A549 (cell line): ENCODE results near the gene UBE2O. TPM values are rescaled to one million over a fixed set of nuclear protein-coding genes. Genes with fewer than 3 reads are reported as not detected.
"Not testable (repeated sequence)": the region's sequence is repeated elsewhere in the genome, so short reads cannot be mapped to it uniquely, and the experiment has no call there.

Experiments
- ATAC-seq, 2 experiments: fragments of 200-7000 bp in 1 of 2; fragments of >200 bp in 1 of 2; cut with Nextera tagmentation in 1 of 2; cut with Tn5 transposase in 1 of 2; 3 replicates each; pipeline versions ENCODE4 v1.8.0 to v1.9.1; 2018 to 2020; ENCODE audit warnings: mild to moderate bottlenecking in 1 of 2, moderate library complexity in 1 of 2
- CTCF ChIA-PET: fragments of 300-600 bp; sonication (Branson Sonifier 250); formaldehyde crosslinking; extraction: SDS; loops from one replicate; lab custom pipeline; 2021; ENCODE audit warnings: antibody characterized with exemption, inconsistent platforms; lab: Yijun Ruan, JAX
- POLR2A ChIA-PET: fragments of 350-600 bp; formaldehyde crosslinking; extraction: SDS; loops from one replicate; lab custom pipeline; 2021; ENCODE audit warnings: antibody characterized with exemption, inconsistent platforms; lab: Yijun Ruan, JAX
- DNase-seq, 2 experiments: peaks; one replicate each; pipeline versions ENCODE4 v3.0.0 to v3.0.0-alpha.2; 2011 to 2016; ENCODE audit warnings: low read depth in 1 of 2, low spot score in 1 of 2
- FAIRE-seq: peaks from 2 replicates; lab custom pipeline; 2011; peaks lifted over from hg19 to GRCh38; lab: Jason Lieb, UNC
- H3K27ac ChIP-seq, 2 experiments: fragments of >200 bp; sonication (Bioruptor Twin); formaldehyde crosslinking; 3 replicates each; pipeline ENCODE4 v1.5.1; 2016 to 2017
- H3K4me1 ChIP-seq: fragments of >200 bp; sonication (Bioruptor Twin); formaldehyde crosslinking; 3 replicates; pipeline ENCODE4 v1.6.1; 2016
- H3K4me2 ChIP-seq: fragments of >200 bp; sonication (Bioruptor Twin); formaldehyde crosslinking; 3 replicates; pipeline ENCODE4 v1.6.1; 2016
- H3K4me3 ChIP-seq: fragments of >200 bp; sonication (Bioruptor Twin); formaldehyde crosslinking; 3 replicates; pipeline ENCODE4 v1.5.1; 2016
- H3K9me3 ChIP-seq: fragments of >200 bp; sonication (Bioruptor Twin); formaldehyde crosslinking; 3 replicates; pipeline ENCODE4 v1.6.1; 2016
- CBX8 ChIP-seq: fragments of 200-600 bp; sonication (generic); IDR thresholded peaks from 2 replicates; pipeline ENCODE4 v1.6.1; 2016
- CEBPB ChIP-seq, 2 experiments: fragments of >200 bp in 1 of 2; sonication (Bioruptor Twin) in 1 of 2; formaldehyde crosslinking in 1 of 2; IDR thresholded peaks; 2 replicates each; pipeline ENCODE4 v1.6.1; 2012 to 2016
- CHD2 ChIP-seq: fragments of 150-350 bp; IDR thresholded peaks from 2 replicates; pipeline ENCODE4 v1.6.1; 2014; ENCODE audit warnings: low read length; ENCODE audit not compliant: partially characterized antibody
- CTCF ChIP-seq: fragments of >200 bp; sonication (Bioruptor Twin); formaldehyde crosslinking; IDR thresholded peaks from 3 replicates; pipeline ENCODE4 v1.5.1; 2016
- E2F6 ChIP-seq: IDR thresholded peaks from 2 replicates; pipeline ENCODE4 v1.6.1; 2012; ENCODE audit warnings: low read depth, borderline replicate concordance
- EHF ChIP-seq: fragments of 250-450 bp; sonication (Bioruptor Pico); IDR thresholded peaks from 2 replicates; pipeline ENCODE4 v1.5.0; 2020; ENCODE audit warnings: mild to moderate bottlenecking
- EHMT2 ChIP-seq: fragments of 200-600 bp; sonication (generic); IDR thresholded peaks from 2 replicates; pipeline ENCODE4 v1.6.1; 2016; ENCODE audit warnings: antibody characterized with exemption, low read depth, mild to moderate bottlenecking, moderate library complexity
- FOSL2 ChIP-seq, 2 experiments: fragments of 450-650 bp in 1 of 2; fragments of >200 bp in 1 of 2; sonication (Bioruptor Twin) in 1 of 2; formaldehyde crosslinking; IDR thresholded peaks; 2 replicates each; pipeline versions ENCODE4 v1.5.0 to v1.6.1; 2016 to 2020; ENCODE audit warnings: mild to moderate bottlenecking in 1 of 2, moderate library complexity in 1 of 2
- GATA3 ChIP-seq: IDR thresholded peaks from 2 replicates; pipeline ENCODE4 v1.6.1; 2012; ENCODE audit warnings: borderline replicate concordance
- HDAC2 ChIP-seq: fragments of 200-600 bp; sonication (generic); IDR thresholded peaks from 2 replicates; pipeline ENCODE4 v1.6.1; 2016
- HES2 ChIP-seq: fragments of >200 bp; sonication (Bioruptor Twin); formaldehyde crosslinking; IDR thresholded peaks from 2 replicates; pipeline ENCODE4 v1.6.1; 2016
- HEYL ChIP-seq: fragments of 250-450 bp; sonication (Bioruptor Pico); IDR thresholded peaks from 2 replicates; pipeline ENCODE4 v1.8.0; 2021; ENCODE audit warnings: mild to moderate bottlenecking, moderate library complexity
- HOXA7 ChIP-seq: fragments of 250-450 bp; sonication (Bioruptor Pico); IDR thresholded peaks from 2 replicates; pipeline ENCODE4 v1.5.0; 2020; ENCODE audit warnings: mild to moderate bottlenecking, moderate library complexity
- HOXB5 ChIP-seq: fragments of 250-450 bp; sonication (Bioruptor Pico); IDR thresholded peaks from 2 replicates; pipeline ENCODE4 v1.5.0; 2020; ENCODE audit warnings: mild to moderate bottlenecking, moderate library complexity
- JUN ChIP-seq, 2 experiments: fragments of >200 bp; sonication (Bioruptor Twin); formaldehyde crosslinking; IDR thresholded peaks; 2 replicates in 1 of 2; 3 replicates in 1 of 2; pipeline ENCODE4 v1.6.1; 2016 to 2017
- MAFK ChIP-seq: fragments of 450-650 bp; IDR thresholded peaks from 2 replicates; pipeline ENCODE4 v1.6.1; 2014; ENCODE audit not compliant: partially characterized antibody
- MAX ChIP-seq: IDR thresholded peaks from 2 replicates; pipeline ENCODE4 v1.6.1; 2012
- MAZ ChIP-seq: fragments of 150-350 bp; IDR thresholded peaks from 2 replicates; pipeline ENCODE4 v1.6.1; 2014; ENCODE audit warnings: antibody characterized with exemption, low read depth, low read length, borderline replicate concordance
- MYC ChIP-seq: IDR thresholded peaks from 2 replicates; pipeline ENCODE4 v1.6.1; 2012; ENCODE audit warnings: mild to moderate bottlenecking, inconsistent platforms, low read length, improper control_type of control experiment, borderline replicate concordance
- PHF8 ChIP-seq: fragments of 200-600 bp; sonication (generic); IDR thresholded peaks from 2 replicates; pipeline ENCODE4 v1.6.1; 2016; ENCODE audit warnings: low read depth, mild to moderate bottlenecking, antibody characterized with exemption, moderate library complexity, borderline replicate concordance
- POLR2A ChIP-seq: IDR thresholded peaks from 2 replicates; pipeline ENCODE4 v1.6.1; 2012; ENCODE audit warnings: mild to moderate bottlenecking, low read length
- RCOR1 ChIP-seq: fragments of 150-350 bp; IDR thresholded peaks from 2 replicates; pipeline ENCODE4 v1.6.1; 2014; ENCODE audit warnings: antibody characterized with exemption, low read length, low read depth
- SMC3 ChIP-seq: fragments of >200 bp; sonication (Bioruptor Twin); formaldehyde crosslinking; IDR thresholded peaks from 3 replicates; pipeline ENCODE4 v1.6.1; 2018; ENCODE audit warnings: inconsistent platforms
- TP53 ChIP-seq: fragments of 250-450 bp; sonication (Bioruptor Pico); IDR thresholded peaks from 2 replicates; pipeline ENCODE4 v1.5.0; 2021; ENCODE audit warnings: mild to moderate bottlenecking, moderate library complexity
- WGBS: methylation state at CpG from one replicate; pipeline ENCODE4 v1.1.6; 2017; ENCODE audit errors: missing lambda C conversion rate; 5-methylcytosine and 5-hydroxymethylcytosine counted together
- polyA plus RNA-seq, 4 experiments: library from polyadenylated mRNA; depleted of rRNA in 3 of 4; stranded (reverse); fragments of >200 nt; fragmentation: RNase III in 1 of 4; extraction: RNeasy Plus Mini Kit Qiagen cat#74134 plus additional on column Dnase treatment in 1 of 4; gene quantifications; 2 replicates in 3 of 4; 3 replicates in 1 of 4; pipeline ENCODE4 v1.2.3, GENCODE V29; 2011 to 2017

Gene UBE2O
- polyA plus RNA-seq, 2 of the 4 experiments (the other 2 are of a cell fraction), result 22.0 to 25.7 TPM

GRCh38 chr17:76351526-76352071 lies 101.4 kb downstream of the UBE2O start:
- no peak overlapping the region for H3K4me3 ChIP-seq
- WGBS, result 75% methylated on average over 9 of the region's 9 CpGs
- CTCF ChIA-PET, result interaction anchor here (0.6 to 29.4 kb wide), 11 partner anchors 12 to 346 kb away, joined by 3 to 899 read pairs (median 4); partner anchors contain the start of gene SPHK1

GRCh38 chr17:76350463-76350862 lies 102.5 kb downstream of the UBE2O start:
- H3K27ac ChIP-seq, result no peak overlapping the region
- H3K4me1 ChIP-seq, result peaks cover 24% of the 10 kb centered on the region; the same call in 2 of the 3 replicates
- TF ChIP-seq HDAC2 (no peak), TP53 (CRISPR knock-in tag) (no peak), MAZ (no peak), CEBPB (IDR thresholded peaks at IDR 0.05) (peak in 1 of 2 experiments; percentile 8; a peak in 1 of 4 replicates), MYC (no peak), CHD2 (no peak), HOXB5 (no peak)
- ChIA-PET CTCF (interaction anchor here (0.7 to 29.4 kb wide), 4 partner anchors 13 to 350 kb away, joined by 3 to 899 read pairs (median 40); partner anchors contain the start of genes CDK3 and SPHK1), POLR2A (no interaction called here)
- no peak for FAIRE-seq
- no peak overlapping the region for H3K4me3 ChIP-seq
- no peak for DNase-seq
- no peak overlapping the region for H3K4me2 ChIP-seq
- no peak for ATAC-seq
- no peaks in the 10 kb centered on the region for H3K9me3 ChIP-seq
- WGBS, result 94% methylated on average over 5 of the region's 5 CpGs

More at GRCh38 chr17:76351526-76352071, 101.4 kb downstream of the UBE2O start:
- Histone ChIP-seq H3K9me3 (no peaks in the 10 kb centered on the region), H3K4me1 (peaks cover 18% of the 10 kb centered on the region; the same call in 2 of the 3 replicates), H3K27ac (no peak overlapping the region)
- no peak for ATAC-seq
- TF ChIP-seq E2F6 (no peak), JUN (IDR thresholded peaks at IDR 0.05) (no peak), SMC3 (no peak), POLR2A (no peak), HOXA7 (CRISPR knock-in tag) (no peak)
- TF ChIP-seq, all 56 proteins: peak for 0
- POLR2A ChIA-PET, result interaction anchor here (2.4 kb wide), 1 partner anchor 34 kb away, joined by 24 read pairs; the partner anchor contains the start of gene SPHK1
- no peak for DNase-seq
- peak overlapping the region; percentile 82 for H3K4me2 ChIP-seq
- FAIRE-seq, result no peak

GRCh38 chr17:76346936-76347335 lies 106.0 kb downstream of the UBE2O start:
- H3K27ac ChIP-seq, H3K9me3 ChIP-seq, FAIRE-seq, DNase-seq, H3K4me2 ChIP-seq, H3K4me3 ChIP-seq, ATAC-seq: not testable (repeated sequence)
- WGBS, result 92% methylated on average over 11 of the region's 11 CpGs
- ChIA-PET POLR2A (interaction anchor here (0.7 kb wide), 1 partner anchor 337 kb away, joined by 5 read pairs; no protein-coding TSS in a partner anchor), CTCF (interaction anchor here (1.4 to 29.4 kb wide), 3 partner anchors 36 to 67 kb away, joined by 3 to 899 read pairs (median 4); partner anchors contain the start of gene SPHK1)
- peaks cover 16% of the 10 kb centered on the region; the same call in 2 of the 3 replicates for H3K4me1 ChIP-seq

- peak overlapping the region; percentile 52 to 65; a peak in 4 of 6 replicates for H3K27ac ChIP-seq
- ATAC-seq (0 out of 6 replicates have a peak, but pooled peaks of 1 of the 2 experiments have one; percentile 34), DNase-seq (no peak), FAIRE-seq (no peak)
- H3K4me3 ChIP-seq, result no peak overlapping the region
- TF ChIP-seq GATA3 (no peak), TP53 (CRISPR knock-in tag) (no peak), RCOR1 (no peak), CTCF (no peak), HEYL (CRISPR knock-in tag) (no peak), HES2 (no peak), MYC (no peak), CEBPB (IDR thresholded peaks at IDR 0.05) (no peak), EHMT2 (no peak), MAFK (no peak), MAX (no peak), EHF (no peak), MAZ (no peak), PHF8 (no peak), HOXA7 (CRISPR knock-in tag) (no peak), CBX8 (no peak), FOSL2 (IDR thresholded peaks at IDR 0.05) (no peak), FOSL2 (CRISPR knock-in tag; IDR thresholded peaks at IDR 0.05) (no peak)
- CTCF ChIA-PET, result interaction anchor here (0.6 to 29.4 kb wide), 6 partner anchors 8 to 224 kb away, joined by 3 to 899 read pairs (median 4); partner anchors contain the start of genes PRPSAP1 and SPHK1
- H3K4me1 ChIP-seq, result peaks cover 9% of the 10 kb centered on the region; the same call in 2 of the 3 replicates
- H3K9me3 ChIP-seq, result no peaks in the 10 kb centered on the region
- POLR2A ChIA-PET, result interaction anchor here (1.5 kb wide), 1 partner anchor 8 kb away, joined by 6 read pairs; the partner anchor contains the start of gene PRPSAP1
- peak overlapping the region; percentile 6; the same call in 2 of the 3 replicates for H3K4me2 ChIP-seq
- WGBS, result 93% methylated on average over 14 of the region's 14 CpGs
Observed at GRCh38 chr17:76345377-76345974, 107.5 kb downstream of the UBE2O start.
